ENCODE data around the gene AK9.

DNA sequence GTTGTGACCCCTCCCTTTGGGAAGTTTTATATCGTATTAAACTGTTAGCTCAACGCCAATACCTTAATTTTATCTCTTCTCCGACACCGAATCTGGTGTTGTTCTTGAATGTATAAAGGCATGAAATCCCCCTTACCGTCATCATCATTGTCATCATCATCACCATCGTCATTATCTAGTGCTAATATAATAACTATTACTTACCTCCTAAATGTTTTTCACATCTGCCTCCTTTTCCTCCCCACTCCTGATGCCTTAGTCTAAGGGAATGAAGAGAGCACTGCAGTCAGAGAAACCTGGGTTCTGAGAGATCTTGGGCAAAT is 207.3 kb downstream of the AK9 start:
- no peak for TF ChIP-seq BHLHE40 (IDR thresholded peaks at IDR 0.05; ENCODE audit: borderline replicate concordance)
- TF ChIP-seq NFRKB (IDR thresholded peaks at IDR 0.05) = no peak
- TF ChIP-seq FOXA1 (IDR thresholded peaks at IDR 0.05) = no peak
- no peak for TF ChIP-seq L3MBTL2 (conservative IDR thresholded peaks at IDR 0.05)
- no peak for TF ChIP-seq HDGF (IDR thresholded peaks at IDR 0.05; ENCODE audit: borderline replicate concordance)
- TF ChIP-seq ZNF384 (IDR thresholded peaks at IDR 0.05) = no peak
- no peak for TF ChIP-seq SP1 (IDR thresholded peaks at IDR 0.05)
- no peak for TF ChIP-seq TARDBP (IDR thresholded peaks at IDR 0.05)
- no peak for TF ChIP-seq FOXM1 (IDR thresholded peaks at IDR 0.05; ENCODE audit: borderline replicate concordance)
- TF ChIP-seq LEF1 (IDR thresholded peaks at IDR 0.05; ENCODE audit: borderline replicate concordance) = no peak
- TF ChIP-seq CTBP1 (IDR thresholded peaks at IDR 0.05; ENCODE audit: borderline replicate concordance) = no peak
- TF ChIP-seq SUZ12 (IDR thresholded peaks at IDR 0.05) = no peak
- no peak for TF ChIP-seq ELF4 (IDR thresholded peaks at IDR 0.05)
